Peyer's patch (tissue), 4 donors: ENCODE measurements around the gene AANAT.

Experiments used
- POLR2A ChIP-seq, 2 donors: fragments of 450-650 bp; IDR thresholded peaks; one replicate each; pipeline ENCODE4 v1.5.1; 2017; ENCODE audit warnings: antibody characterized with exemption in 2 of 2, mild to moderate bottlenecking in 2 of 2, moderate library complexity in 2 of 2
- TF ChIP-seq, protein P1 (sequence below), 6 experiments: fragments of 450-650 bp in 4 of 6; fragments of 200-600 bp in 2 of 6; sonication (generic) in 1 of 6; IDR thresholded peaks; one replicate each; pipeline ENCODE4 v1.5.1; 2017 to 2019; ENCODE audit warnings: antibody characterized with exemption in 6 of 6, mild to moderate bottlenecking in 3 of 6, moderate library complexity in 1 of 6

DNA sequence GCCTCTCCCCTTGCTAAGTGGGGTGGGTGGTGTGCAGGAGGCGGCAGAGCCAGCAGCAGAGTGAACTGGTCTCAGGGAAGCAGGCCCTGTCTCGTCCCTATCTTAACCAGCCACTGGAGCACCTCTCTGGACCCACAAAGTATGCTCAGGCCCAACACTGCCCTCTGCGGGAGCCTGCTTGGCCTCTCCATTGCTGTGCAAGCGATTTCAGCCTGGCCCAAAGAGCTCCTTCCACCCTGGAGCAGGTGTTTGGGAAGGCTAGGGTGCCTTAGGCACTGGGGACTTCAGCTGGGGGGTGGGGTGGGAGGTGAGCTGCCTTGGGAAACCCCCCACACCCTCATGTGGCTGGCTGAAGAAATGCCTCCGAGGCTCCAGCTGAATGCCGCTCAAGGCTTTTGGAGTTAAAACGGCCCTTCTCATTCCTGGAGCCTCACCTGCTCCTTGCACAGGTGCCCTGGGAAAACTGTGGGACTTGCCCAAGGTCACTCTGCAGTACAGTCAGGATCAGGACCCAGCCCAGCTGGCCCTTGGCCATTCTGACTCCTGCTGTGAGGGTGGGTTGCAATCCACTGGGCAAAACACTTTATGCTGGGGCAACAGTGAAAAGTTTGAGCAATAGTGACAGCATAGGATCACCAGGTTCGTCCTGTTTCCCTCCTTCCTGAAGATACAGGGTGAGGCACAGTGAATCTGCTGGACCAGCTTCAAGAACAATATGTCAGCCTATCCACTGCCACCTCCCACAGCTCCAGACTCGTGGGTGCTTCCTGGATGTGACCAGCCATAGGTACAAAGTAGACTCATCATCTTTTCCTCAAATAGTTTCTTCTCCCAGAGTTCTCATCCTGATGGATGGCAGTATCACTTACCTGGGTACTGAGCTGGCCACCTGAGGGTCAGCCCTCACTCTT is 8.6 kb upstream of the AANAT start:
- TF ChIP-seq, protein P1, sequence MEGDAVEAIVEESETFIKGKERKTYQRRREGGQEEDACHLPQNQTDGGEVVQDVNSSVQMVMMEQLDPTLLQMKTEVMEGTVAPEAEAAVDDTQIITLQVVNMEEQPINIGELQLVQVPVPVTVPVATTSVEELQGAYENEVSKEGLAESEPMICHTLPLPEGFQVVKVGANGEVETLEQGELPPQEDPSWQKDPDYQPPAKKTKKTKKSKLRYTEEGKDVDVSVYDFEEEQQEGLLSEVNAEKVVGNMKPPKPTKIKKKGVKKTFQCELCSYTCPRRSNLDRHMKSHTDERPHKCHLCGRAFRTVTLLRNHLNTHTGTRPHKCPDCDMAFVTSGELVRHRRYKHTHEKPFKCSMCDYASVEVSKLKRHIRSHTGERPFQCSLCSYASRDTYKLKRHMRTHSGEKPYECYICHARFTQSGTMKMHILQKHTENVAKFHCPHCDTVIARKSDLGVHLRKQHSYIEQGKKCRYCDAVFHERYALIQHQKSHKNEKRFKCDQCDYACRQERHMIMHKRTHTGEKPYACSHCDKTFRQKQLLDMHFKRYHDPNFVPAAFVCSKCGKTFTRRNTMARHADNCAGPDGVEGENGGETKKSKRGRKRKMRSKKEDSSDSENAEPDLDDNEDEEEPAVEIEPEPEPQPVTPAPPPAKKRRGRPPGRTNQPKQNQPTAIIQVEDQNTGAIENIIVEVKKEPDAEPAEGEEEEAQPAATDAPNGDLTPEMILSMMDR (IDR thresholded peaks at IDR 0.05), result peak in 4 of 6 experiments; percentile 35 to 59 (median 48)
- TF ChIP-seq POLR2A (IDR thresholded peaks at IDR 0.05), result no peak
